ENCODE measurements around the gene CCDC91.

DNA sequence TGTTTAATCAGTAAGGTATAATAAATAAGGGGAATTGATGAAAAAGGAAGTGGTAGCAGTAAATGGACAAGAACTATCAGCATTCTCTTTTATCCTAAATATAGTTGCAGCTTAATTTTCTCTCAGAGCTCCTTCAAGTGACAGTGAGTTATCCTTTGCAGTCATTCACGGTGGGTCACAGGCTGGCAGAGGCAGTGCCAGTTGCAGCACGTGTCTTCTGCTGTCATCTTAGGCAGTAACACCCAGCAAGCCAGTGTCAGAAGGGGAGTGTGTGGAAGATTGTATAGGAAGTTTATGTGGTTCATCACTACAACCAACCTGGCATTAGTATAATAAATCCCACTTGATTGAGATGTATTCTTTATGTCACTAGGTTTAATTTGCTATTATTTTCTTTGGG is 170.0 kb downstream of the CCDC91 start:
- TF ChIP-seq, protein P1, sequence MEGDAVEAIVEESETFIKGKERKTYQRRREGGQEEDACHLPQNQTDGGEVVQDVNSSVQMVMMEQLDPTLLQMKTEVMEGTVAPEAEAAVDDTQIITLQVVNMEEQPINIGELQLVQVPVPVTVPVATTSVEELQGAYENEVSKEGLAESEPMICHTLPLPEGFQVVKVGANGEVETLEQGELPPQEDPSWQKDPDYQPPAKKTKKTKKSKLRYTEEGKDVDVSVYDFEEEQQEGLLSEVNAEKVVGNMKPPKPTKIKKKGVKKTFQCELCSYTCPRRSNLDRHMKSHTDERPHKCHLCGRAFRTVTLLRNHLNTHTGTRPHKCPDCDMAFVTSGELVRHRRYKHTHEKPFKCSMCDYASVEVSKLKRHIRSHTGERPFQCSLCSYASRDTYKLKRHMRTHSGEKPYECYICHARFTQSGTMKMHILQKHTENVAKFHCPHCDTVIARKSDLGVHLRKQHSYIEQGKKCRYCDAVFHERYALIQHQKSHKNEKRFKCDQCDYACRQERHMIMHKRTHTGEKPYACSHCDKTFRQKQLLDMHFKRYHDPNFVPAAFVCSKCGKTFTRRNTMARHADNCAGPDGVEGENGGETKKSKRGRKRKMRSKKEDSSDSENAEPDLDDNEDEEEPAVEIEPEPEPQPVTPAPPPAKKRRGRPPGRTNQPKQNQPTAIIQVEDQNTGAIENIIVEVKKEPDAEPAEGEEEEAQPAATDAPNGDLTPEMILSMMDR (IDR thresholded peaks at IDR 0.05; ENCODE audit: low read depth, low read length): no peak
- TF ChIP-seq EZH2phosphoT487 (IDR thresholded peaks at IDR 0.05; ENCODE audit: low read depth): no peak
